ENCODE results near the gene LPAR5.

The LPAR5 gene

DNA sequence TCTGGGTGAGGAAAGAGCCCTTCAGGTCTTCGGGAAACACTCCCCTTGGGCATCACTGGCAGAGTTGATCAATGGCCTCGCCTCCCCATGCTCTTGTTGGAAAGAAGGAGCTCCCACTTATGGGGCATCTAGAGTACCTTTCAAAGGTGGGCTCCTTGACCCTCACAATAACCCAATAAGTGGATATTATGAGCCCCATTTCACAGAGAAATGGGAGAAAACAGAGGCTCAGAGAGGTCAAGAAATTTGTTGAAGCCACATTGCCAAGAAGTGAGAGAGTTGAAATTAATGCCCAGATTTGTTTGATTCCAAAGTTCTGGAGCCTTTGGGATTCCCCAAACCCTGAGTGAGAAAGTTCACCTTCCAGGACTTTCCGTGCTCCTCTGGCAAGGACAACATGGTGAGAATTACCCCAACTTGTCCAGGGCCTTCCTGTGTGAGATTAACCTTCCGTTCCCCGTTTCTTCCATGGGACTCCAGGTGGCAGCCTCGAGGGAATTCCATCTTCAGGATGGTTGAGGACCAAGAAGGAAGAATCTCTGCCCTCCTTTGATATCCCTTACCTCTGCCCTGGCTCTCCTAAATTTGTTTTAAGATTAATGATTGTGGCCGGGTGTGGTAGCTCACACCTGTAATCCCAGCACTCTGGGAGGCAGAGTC lies 21.1 kb downstream of the LPAR5 start:
- H2BK120ac ChIP-seq (ENCODE audit: low read depth, low read length): peak overlapping the region; percentile 96
- peak overlapping the region in 1 of 2 experiments; percentile 98 for H3K14ac ChIP-seq (ENCODE audit: low read length in 2 of 2)
- peak overlapping the region; percentile 97 for H2AK5ac ChIP-seq (ENCODE audit: low read length, severe bottlenecking)
- H3K4me1 ChIP-seq (ENCODE audit: control insufficient read depth, insufficient read depth, low read depth, low read length): peaks cover 22% of the 10 kb centered on the region
- H3K36me3 ChIP-seq (ENCODE audit: control insufficient read depth in 1 of 2, insufficient read depth in 2 of 2, low read depth in 1 of 2, low read length in 2 of 2): no peaks in the 10 kb centered on the region
- DNase-seq: peak; percentile 41
- H3K18ac ChIP-seq (ENCODE audit: low read depth in 1 of 2, low read length in 2 of 2): peak overlapping the region; percentile 99 to 100
- peak overlapping the region; percentile 77 for H3K9ac ChIP-seq (ENCODE audit: low read length)
- H3K4me2 ChIP-seq (ENCODE audit: low read length, poor library complexity, severe bottlenecking): no peak overlapping the region
- peak overlapping the region in 1 of 2 experiments; percentile 97 for H3K23ac ChIP-seq (ENCODE audit: low read length in 2 of 2)
- no peaks in the 10 kb centered on the region for H3K9me3 ChIP-seq (ENCODE audit: control insufficient read depth, low read length)
- peak overlapping the region; percentile 95 for H3K27ac ChIP-seq (ENCODE audit: low read length, poor library complexity, severe bottlenecking)
- no peak overlapping the region for H3K4me3 ChIP-seq (ENCODE audit: insufficient read depth in 1 of 2, low read depth in 1 of 2, low read length in 2 of 2)
- H2BK15ac ChIP-seq (ENCODE audit: low read depth, poor library complexity, severe bottlenecking): peak overlapping the region; percentile 99
- H2BK12ac ChIP-seq (ENCODE audit: low read length in 2 of 2): peak overlapping the region; percentile 94 to 99
- peak overlapping the region; percentile 100 for H4K8ac ChIP-seq (ENCODE audit: low read length)
- H3K27me3 ChIP-seq (ENCODE audit: control insufficient read depth in 1 of 2, insufficient read depth in 1 of 2, low read length in 2 of 2): peaks cover 0 to 3% of the 10 kb centered on the region in 2 experiments
- H4K91ac ChIP-seq (ENCODE audit: low read length): peak overlapping the region; percentile 99
- WGBS: 87% methylated on average over 6 of the region's 7 CpGs
- H3K79me1 ChIP-seq (replicated peaks; ENCODE audit: low read length, poor library complexity, severe bottlenecking): no peaks in the 10 kb centered on the region
- H2AFZ ChIP-seq (ENCODE audit: low read depth, low read length): peak overlapping the region; percentile 89
- peak overlapping the region; percentile 98 to 99 for H3K4ac ChIP-seq (ENCODE audit: low read depth in 1 of 2, low read length in 2 of 2)
- peak overlapping the region; percentile 48 for H2BK5ac ChIP-seq (ENCODE audit: low read depth, low read length, poor library complexity, severe bottlenecking)

DNA sequence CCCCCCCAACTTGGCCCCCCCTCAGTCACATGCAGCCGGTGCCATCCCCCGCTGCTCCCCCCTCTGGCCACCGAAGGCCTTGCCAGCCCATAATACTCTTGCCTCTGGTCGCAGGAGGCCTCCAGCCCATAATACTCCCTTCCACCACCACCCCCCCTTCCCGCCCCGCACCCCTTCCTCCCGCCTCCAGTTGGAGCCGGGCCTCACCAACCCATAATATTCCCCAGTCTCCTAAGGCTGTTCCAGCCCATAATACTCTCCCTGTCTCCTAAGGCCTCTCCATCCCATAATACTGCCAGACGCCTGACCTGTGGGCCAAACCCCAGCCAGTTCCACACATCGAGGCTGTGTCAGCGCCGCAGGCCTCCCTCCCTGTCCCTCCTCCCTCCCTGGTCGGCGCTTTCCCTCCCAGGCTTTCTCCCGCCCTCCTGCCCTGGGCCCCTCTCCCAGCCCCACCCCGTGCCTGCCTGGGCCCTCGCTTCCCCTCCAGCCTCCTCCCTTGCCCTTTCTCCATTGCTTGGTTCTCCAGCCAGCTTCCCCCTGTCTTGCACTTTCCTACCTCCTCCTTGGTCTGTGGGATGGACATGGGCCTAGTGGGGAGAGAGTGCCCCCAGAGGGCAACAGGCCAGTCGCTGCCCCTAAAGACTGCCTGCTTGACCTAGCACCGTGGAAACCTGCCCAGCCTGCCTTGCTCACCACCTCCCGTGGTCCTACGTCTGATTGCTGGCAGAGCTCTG lies 21.8 kb downstream of the LPAR5 start:
- Histone ChIP-seq H3K79me1 (replicated peaks; ENCODE audit: low read length, poor library complexity, severe bottlenecking) (no peaks in the 10 kb centered on the region), H2BK15ac (ENCODE audit: low read depth, poor library complexity, severe bottlenecking) (peak overlapping the region; percentile 99), H3K14ac (ENCODE audit: low read length in 2 of 2) (peak overlapping the region in 1 of 2 experiments; percentile 98), H3K4me1 (ENCODE audit: control insufficient read depth, insufficient read depth, low read depth, low read length) (peaks cover 22% of the 10 kb centered on the region), H3K27me3 (ENCODE audit: control insufficient read depth in 1 of 2, insufficient read depth in 1 of 2, low read length in 2 of 2) (no peaks in the 10 kb centered on the region), H2AK5ac (ENCODE audit: low read length, severe bottlenecking) (peak overlapping the region; percentile 97), H3K36me3 (ENCODE audit: control insufficient read depth in 1 of 2, insufficient read depth in 2 of 2, low read depth in 1 of 2, low read length in 2 of 2) (no peaks in the 10 kb centered on the region), H3K9ac (ENCODE audit: low read length) (peak overlapping the region; percentile 77), H4K91ac (ENCODE audit: low read length) (peak overlapping the region; percentile 99), H2BK120ac (ENCODE audit: low read depth, low read length) (peak overlapping the region; percentile 96), H2BK12ac (ENCODE audit: low read length in 2 of 2) (peak overlapping the region; percentile 94 to 99), H3K23ac (ENCODE audit: low read length in 2 of 2) (peak overlapping the region in 1 of 2 experiments; percentile 97), H3K4me2 (ENCODE audit: low read length, poor library complexity, severe bottlenecking) (peak overlapping the region; percentile 3), H4K8ac (ENCODE audit: low read length) (peak overlapping the region; percentile 100), H3K27ac (ENCODE audit: low read length, poor library complexity, severe bottlenecking) (peak overlapping the region; percentile 95), H3K9me3 (ENCODE audit: control insufficient read depth, low read length) (no peaks in the 10 kb centered on the region), H3K4me3 (ENCODE audit: insufficient read depth in 1 of 2, low read depth in 1 of 2, low read length in 2 of 2) (no peak overlapping the region), H2AFZ (ENCODE audit: low read depth, low read length) (peak overlapping the region; percentile 89), H3K4ac (ENCODE audit: low read depth in 1 of 2, low read length in 2 of 2) (peak overlapping the region; percentile 98 to 99), H3K18ac (ENCODE audit: low read depth in 1 of 2, low read length in 2 of 2) (peak overlapping the region; percentile 99 to 100), H2BK5ac (ENCODE audit: low read depth, low read length, poor library complexity, severe bottlenecking) (peak overlapping the region; percentile 48)
- DNase-seq: peak; percentile 99
- 8% methylated on average over 17 of the region's 21 CpGs for WGBS

DNA sequence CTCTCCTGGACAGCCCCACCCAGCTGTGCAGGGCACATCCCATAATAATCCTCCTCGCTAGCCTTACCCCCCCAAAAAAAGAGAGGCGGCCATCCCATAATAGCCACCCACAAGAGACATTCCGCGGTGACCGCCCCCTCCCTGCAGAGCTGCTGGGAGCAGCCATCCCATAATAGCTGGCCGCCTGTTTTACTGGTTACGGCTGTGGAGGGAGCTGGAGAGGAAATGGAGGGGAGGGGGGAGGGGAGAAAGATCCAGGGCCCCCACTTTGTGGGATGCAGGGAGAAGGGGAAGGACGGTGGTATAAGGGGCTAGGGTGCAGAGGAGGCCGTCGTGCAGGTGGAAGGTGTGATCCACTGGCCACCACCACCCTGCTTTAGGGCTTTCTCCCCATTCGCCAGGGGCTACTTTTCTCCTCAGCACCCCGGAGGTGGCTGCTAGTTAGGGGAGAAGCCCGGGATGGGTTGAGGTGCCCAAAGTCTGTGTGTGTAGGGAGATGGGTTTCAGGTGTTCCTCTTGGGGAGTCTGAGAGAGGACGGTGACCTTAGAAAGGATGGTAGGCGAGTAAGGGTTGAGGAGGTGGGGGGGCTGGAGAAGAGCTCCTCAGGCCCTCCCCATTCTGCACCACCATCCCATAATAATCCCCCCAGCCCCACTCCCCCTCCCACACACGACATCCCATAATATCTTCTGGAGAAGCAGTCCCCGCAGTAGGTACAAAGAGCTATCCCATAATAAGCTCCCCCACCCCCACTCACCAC lies 22.6 kb downstream of the LPAR5 start:
- Histone ChIP-seq H3K14ac (ENCODE audit: low read length in 2 of 2) (peak overlapping the region; percentile 45 to 94), H3K4me2 (ENCODE audit: low read length, poor library complexity, severe bottlenecking) (peak overlapping the region; percentile 54), H2BK120ac (ENCODE audit: low read depth, low read length) (peak overlapping the region; percentile 100), H3K23ac (ENCODE audit: low read length in 2 of 2) (peak overlapping the region in 1 of 2 experiments; percentile 14), H4K8ac (ENCODE audit: low read length) (peak overlapping the region; percentile 100), H3K18ac (ENCODE audit: low read depth in 1 of 2, low read length in 2 of 2) (peak overlapping the region; percentile 97 to 100), H3K79me1 (replicated peaks; ENCODE audit: low read length, poor library complexity, severe bottlenecking) (no peaks in the 10 kb centered on the region), H2BK5ac (ENCODE audit: low read depth, low read length, poor library complexity, severe bottlenecking) (peak overlapping the region; percentile 98), H3K9ac (ENCODE audit: low read length) (peak overlapping the region; percentile 87), H3K9me3 (ENCODE audit: control insufficient read depth, low read length) (no peaks in the 10 kb centered on the region), H3K4ac (ENCODE audit: low read depth in 1 of 2, low read length in 2 of 2) (peak overlapping the region; percentile 94 to 99), H3K4me1 (ENCODE audit: control insufficient read depth, insufficient read depth, low read depth, low read length) (peaks cover 22% of the 10 kb centered on the region), H2AK5ac (ENCODE audit: low read length, severe bottlenecking) (peak overlapping the region; percentile 99), H4K91ac (ENCODE audit: low read length) (peak overlapping the region; percentile 100), H3K36me3 (ENCODE audit: control insufficient read depth in 1 of 2, insufficient read depth in 2 of 2, low read depth in 1 of 2, low read length in 2 of 2) (no peaks in the 10 kb centered on the region), H2BK15ac (ENCODE audit: low read depth, poor library complexity, severe bottlenecking) (peak overlapping the region; percentile 99), H2BK12ac (ENCODE audit: low read length in 2 of 2) (peak overlapping the region; percentile 99), H3K27ac (ENCODE audit: low read length, poor library complexity, severe bottlenecking) (peak overlapping the region; percentile 99), H3K4me3 (ENCODE audit: insufficient read depth in 1 of 2, low read depth in 1 of 2, low read length in 2 of 2) (peak overlapping the region in 1 of 2 experiments; percentile 70), H3K27me3 (ENCODE audit: control insufficient read depth in 1 of 2, insufficient read depth in 1 of 2, low read length in 2 of 2) (no peaks in the 10 kb centered on the region), H2AFZ (ENCODE audit: low read depth, low read length) (peak overlapping the region; percentile 75)
- DNase-seq: peak; percentile 72
- WGBS: 5% methylated on average over 10 of the region's 17 CpGs
